Cerebellar cortex (tissue), 1 donor: Measurements from ENCODE around the gene PDZRN4.
"Not testable (repeated sequence)": the region's sequence is repeated elsewhere in the genome, so short reads cannot be mapped to it uniquely, and the experiment has no call there.

ENCODE experiments used
- DNase-seq: peaks from one replicate; pipeline ENCODE4 v3.0.0-alpha.2; 2015; ENCODE audit warnings: low spot score

PDZRN4 gene

GRCh38 chr12:41213648-41214047 lies 25.5 kb downstream of the PDZRN4 start:
- no peak for DNase-seq

- DNase-seq, result no peak
These were observed 29.6 kb downstream of the PDZRN4 start for GRCh38 chr12:41217727-41218126.

DNA sequence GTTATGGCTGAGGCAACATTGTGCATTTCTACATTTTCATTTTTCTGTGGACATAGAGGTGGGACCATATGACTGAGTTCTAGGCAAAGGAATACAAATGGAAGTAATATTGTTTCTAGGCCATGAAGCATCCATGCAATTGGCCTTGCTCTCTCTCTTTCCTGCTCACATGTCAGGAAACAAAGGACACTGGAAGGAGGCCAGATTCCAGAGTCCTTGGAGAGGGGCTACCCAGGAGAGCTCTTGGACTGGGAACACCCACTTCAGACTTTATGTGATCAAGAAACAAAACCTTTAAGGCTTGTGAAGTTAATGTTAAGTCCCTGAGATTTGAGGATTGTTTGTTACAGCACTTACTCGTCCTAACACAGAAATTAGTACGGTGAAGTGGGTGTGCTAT lies 32.8 kb downstream of the PDZRN4 start:
- no peak for DNase-seq

DNA sequence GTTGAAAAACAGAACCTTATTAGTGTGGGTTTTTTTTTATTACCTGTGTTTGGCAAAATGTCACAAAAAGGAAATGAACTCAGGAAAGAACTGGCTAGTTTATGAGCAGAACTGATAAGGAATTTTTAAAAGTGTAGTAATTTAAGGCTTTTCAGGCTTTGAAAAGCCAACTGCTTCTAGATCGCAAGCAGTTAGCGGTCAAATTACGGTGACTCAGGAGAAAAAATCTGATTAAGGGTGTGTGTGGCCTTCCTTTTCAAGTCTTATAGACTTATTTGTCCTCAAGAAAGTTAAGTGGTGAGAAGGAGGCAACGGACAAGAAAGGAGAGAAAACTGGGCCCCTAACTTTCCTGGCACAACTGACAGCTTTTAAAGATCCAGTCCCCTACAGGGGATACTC lies 33.4 kb downstream of the PDZRN4 start:
- DNase-seq, result no peak

GRCh38 chr12:41223600-41223999 lies 35.5 kb downstream of the PDZRN4 start:
- no peak for DNase-seq

GRCh38 chr12:41224066-41224465 lies 35.9 kb downstream of the PDZRN4 start:
- DNase-seq, result no peak

- DNase-seq, result no peak
These were observed 37.1 kb downstream of the PDZRN4 start for GRCh38 chr12:41225179-41225578.

- DNase-seq, result no peak
These were observed 40.1 kb downstream of the PDZRN4 start for GRCh38 chr12:41228066-41228820.

DNA sequence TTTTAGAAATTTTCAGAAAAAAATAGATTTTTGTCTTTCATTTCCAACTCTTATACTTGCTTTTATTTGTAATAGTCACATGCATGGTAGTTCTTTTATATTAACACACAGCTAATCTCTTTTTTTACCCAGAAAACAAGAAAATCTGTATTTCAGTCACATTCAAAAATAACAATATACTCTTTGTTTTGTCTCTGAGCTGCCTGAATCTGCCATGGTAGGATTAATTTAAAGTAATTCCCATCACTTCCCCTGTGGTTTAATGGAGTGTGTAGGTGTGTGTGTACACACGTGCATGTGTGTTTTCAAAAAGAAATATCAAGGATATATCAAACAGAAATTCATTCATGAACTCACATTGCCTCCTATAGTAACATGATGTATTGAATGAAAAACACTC lies 42.6 kb downstream of the PDZRN4 start:
- no peak for DNase-seq

GRCh38 chr12:41234692-41235091 lies 46.6 kb downstream of the PDZRN4 start:
- DNase-seq, result no peak

GRCh38 chr12:41242603-41243002 lies 54.5 kb downstream of the PDZRN4 start:
- DNase-seq, result no peak

DNA sequence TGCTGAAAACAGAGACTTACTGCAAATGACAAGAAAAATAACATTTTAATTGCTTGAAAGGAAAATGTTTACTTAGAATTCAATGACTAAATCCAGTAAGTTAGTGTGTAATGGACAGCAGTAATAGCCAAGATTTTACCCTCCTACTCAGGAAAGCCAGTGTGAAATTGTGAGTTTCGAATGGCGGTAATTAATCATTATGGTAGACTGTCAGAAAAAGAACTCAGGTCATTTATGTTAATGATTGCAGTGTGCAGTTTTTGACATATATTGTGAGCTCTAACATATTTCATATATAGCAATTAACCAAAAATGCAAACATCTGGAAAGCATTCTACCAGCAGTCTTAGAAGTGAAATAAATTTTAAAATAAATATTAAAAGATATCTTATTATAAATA lies 60.3 kb downstream of the PDZRN4 start:
- DNase-seq, result no peak

GRCh38 chr12:41250748-41251147 lies 62.6 kb downstream of the PDZRN4 start:
- DNase-seq, result no peak

DNA sequence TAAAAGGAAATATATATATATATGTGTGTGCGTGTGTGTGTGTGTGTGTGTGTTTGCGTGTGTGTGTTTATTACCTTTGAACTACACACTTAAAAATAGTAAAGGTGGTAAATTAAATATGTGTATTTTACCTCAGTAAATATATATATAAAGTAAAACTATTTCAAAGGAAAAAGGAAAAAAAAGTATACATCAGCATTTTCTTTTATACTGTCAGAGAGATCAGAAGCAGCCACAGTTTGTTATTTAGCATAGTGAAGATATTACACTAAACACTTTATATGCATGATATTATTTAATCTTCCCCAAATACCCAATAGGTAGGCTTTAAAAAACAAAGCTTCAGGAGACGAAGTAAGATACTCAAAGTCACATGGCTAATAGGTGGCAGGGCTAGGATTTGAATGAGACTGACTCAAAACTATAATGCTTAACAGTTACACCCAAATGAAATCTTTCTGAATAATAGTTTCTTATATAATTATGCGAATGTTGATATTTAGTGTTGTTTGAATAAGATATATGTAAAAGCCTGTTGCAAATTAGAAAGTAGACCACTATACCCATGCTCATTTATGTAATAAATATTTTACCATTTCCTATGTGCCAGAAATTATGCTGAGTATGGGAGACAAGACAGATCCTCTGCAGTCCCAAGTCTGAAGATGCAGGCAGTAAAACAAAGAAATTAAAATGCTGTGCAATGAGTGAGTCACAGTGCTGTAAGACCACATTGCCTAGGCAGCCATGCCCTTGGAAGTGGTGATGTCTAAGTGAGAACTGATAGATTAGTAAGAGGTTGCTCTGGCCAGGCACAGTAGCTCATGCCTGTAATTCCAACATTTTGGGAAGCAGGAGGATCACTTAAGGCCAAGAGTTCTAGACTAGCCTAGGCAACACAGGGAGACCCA lies 66.1 kb downstream of the PDZRN4 start:
- DNase-seq, result no peak

DNA sequence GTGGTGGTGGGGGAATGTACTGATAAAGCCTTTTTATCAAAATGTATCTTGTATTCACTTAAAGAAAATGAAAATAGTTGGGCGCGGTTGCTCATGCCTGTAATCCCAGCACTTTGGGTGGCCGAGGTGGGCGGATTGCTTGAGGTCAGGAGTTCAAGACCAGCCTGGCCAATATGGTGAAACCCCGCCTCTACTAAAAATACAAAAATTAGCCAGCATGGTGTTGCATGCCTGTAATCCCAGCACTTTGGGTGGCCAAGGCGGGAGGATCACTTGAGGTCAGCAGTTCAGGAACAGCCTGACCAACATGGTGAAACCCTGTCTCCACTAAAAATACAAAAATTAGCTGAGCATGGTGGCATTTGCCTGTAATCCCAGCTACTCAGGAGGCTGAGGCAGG lies 75.1 kb downstream of the PDZRN4 start:
- not testable (repeated sequence) for DNase-seq

DNA sequence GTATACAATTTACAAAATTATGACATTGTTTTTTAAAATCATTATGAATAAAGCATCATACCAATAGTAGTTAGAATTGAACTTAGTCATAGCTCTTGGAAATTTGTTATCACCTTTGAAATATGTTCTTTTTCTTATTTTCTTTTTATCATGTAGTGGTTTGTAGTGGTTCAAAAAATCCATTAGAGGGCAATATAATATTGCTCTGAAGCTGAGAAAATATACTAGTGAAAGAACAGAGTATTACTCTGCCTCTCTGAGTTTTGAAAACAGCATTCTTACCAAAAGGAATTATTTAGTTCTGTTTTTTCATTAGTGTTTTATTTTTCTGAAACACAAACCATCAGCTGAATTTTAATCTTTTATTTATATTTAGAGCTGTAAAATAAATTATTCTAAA lies 76.2 kb downstream of the PDZRN4 start:
- no peak for DNase-seq

DNA sequence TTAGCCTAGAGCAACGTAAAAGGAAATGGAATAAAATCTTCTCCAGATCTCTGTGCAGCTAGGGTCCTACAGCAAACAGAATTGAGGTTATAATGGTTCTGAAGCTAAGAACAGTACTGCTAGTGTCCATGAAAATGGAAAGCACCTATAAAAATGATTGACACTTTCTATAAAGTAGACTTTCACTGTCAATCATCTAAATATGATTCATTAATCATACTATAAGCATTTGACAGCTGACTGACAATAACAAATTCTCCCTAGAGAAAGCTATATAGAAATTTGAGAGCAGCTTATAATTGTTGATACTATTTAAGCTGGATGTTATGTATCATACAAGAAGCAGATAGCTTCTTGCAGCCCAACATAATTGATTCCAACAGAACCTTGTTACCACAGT lies 80.9 kb downstream of the PDZRN4 start:
- no peak for DNase-seq

GRCh38 chr12:41271489-41271888 lies 83.4 kb downstream of the PDZRN4 start:
- DNase-seq, result no peak

DNA sequence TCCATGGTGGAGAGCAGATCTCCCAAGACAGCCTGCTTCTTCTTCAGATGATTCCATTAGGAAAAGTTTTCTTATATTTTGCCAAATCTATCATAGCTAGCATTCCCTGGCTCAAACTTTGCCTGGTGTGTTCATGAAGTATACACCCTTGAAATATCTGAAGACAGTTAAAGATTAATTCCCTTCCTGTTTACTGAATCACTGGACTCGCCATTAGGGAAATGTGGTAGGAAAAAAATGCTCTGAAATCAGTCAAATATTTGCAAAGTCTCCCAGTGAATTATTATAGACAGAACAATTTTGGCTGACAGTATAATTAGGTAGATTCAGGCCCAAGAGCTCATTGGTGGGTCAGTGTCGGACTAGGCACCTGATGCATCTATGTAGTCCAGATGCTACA lies 86.5 kb downstream of the PDZRN4 start:
- DNase-seq, result no peak

- DNase-seq, result peak; percentile 43
These were observed 89.2 kb downstream of the PDZRN4 start for GRCh38 chr12:41277100-41277945.

GRCh38 chr12:41277946-41278267 lies 89.8 kb downstream of the PDZRN4 start:
- no peak for DNase-seq

DNA sequence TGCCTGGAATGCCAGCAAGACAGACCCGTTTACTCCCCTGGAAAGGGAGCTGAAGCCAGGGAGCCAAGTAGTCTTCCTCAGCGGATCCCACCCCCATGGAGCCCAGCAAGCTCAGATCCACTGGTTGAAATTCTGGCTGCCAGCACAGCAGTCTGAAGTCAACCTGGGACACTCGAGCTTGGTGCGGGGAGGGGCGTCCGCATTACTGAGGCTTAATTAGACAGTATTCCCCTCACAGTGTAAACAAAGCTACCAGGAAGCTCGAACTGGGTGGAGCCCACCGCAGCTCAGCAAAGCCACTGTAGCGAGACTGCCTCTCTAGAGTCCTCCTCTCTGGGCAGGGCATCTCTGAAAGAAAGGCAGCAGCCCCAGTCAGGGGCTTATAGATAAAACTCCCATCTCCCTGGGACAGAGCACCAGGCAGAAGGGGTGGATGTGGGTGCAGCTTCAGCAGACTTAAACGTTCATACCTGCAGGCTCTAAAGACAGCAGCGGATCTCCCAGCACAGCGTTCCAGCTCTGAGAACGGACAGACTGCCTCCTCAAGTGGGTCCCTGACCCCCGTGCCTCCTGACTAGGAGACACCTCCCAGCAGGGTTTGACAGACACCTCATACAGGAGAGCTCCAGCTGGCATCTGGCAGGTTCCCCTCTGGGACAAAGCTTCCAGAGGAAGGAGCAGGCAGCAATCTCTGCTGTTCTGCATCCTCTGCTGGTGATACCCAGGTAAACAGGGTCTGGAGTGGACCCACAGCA lies 92.4 kb downstream of the PDZRN4 start:
- not testable (repeated sequence) for DNase-seq
